ENCODE data around the gene NDFIP2. TPM values are rescaled to one million over a fixed set of nuclear protein-coding genes. Genes with fewer than 3 reads are reported as not detected.

The NDFIP2 gene
- total RNA-seq, 1 experiment from 2014 or later, result 29.6 TPM

- intact Hi-C loops (cut with micrococcal nuclease; ENCODE audit: unreplicated experiment) (no loop called here), in situ Hi-C loops (cut with HindIII; ENCODE audit: low pct_unique_long_range_greater_than_20kb, low sequenced_read_pairs) (no loop called here)
- Histone ChIP-seq H3K4me1 (ENCODE audit: control insufficient read depth, insufficient read depth, low read length) (no peaks in the 10 kb centered on the region), H3K27ac (ENCODE audit: low read length) (no peak overlapping the region), H3K36me3 (ENCODE audit: control insufficient read depth, insufficient read depth, low read length) (no peaks in the 10 kb centered on the region), H3K4me3 (ENCODE audit: low read depth in 2 of 2, low read length in 2 of 2) (no peak overlapping the region), H3K27me3 (ENCODE audit: control insufficient read depth, insufficient read depth, low read length) (no peaks in the 10 kb centered on the region), H3K9me3 (ENCODE audit: control insufficient read depth, insufficient read depth, low read depth, low read length) (no peaks in the 10 kb centered on the region)
- no TSS peak for BruUV-seq (replicated peaks)
- CTCF ChIA-PET, result no interaction called here
- no peak for ATAC-seq
- DNase-seq (ENCODE audit: low read depth, low spot score), result no peak
- TF ChIP-seq CTCF (IDR thresholded peaks at IDR 0.05) (no peak), TCF7L2 (IDR thresholded peaks at IDR 0.05; ENCODE audit: low read depth, low read length) (no peak), POLR2AphosphoS5 (IDR thresholded peaks at IDR 0.05; ENCODE audit: low read depth, low read length) (no peak), SIN3A (IDR thresholded peaks at IDR 0.05; ENCODE audit: borderline replicate concordance, insufficient read depth, low read depth, low read length) (no peak), REST (IDR thresholded peaks at IDR 0.05; ENCODE audit: insufficient read depth in 1 of 2, low read depth in 2 of 2, low read length in 1 of 2) (no peak)
- POLR2A ChIA-PET, result no interaction called here
These were observed 12.6 kb upstream of the NDFIP2 start for GRCh38 chr13:79468402-79468801.

GRCh38 chr13:79468819-79469218 lies 12.1 kb upstream of the NDFIP2 start:
- intact Hi-C loops (cut with micrococcal nuclease; ENCODE audit: unreplicated experiment), result no loop called here
- Histone ChIP-seq H3K4me1 (ENCODE audit: control insufficient read depth, insufficient read depth, low read length) (no peaks in the 10 kb centered on the region), H3K27me3 (ENCODE audit: control insufficient read depth, insufficient read depth, low read length) (no peaks in the 10 kb centered on the region), H3K27ac (ENCODE audit: low read length) (no peak overlapping the region), H3K9me3 (ENCODE audit: control insufficient read depth, insufficient read depth, low read depth, low read length) (no peaks in the 10 kb centered on the region), H3K4me3 (ENCODE audit: low read depth in 2 of 2, low read length in 2 of 2) (no peak overlapping the region), H3K36me3 (ENCODE audit: control insufficient read depth, insufficient read depth, low read length) (no peaks in the 10 kb centered on the region)
- in situ Hi-C loops (cut with HindIII; ENCODE audit: low pct_unique_long_range_greater_than_20kb, low sequenced_read_pairs), result no loop called here
- TF ChIP-seq SIN3A (IDR thresholded peaks at IDR 0.05; ENCODE audit: borderline replicate concordance, insufficient read depth, low read depth, low read length), result no peak
- TF ChIP-seq TCF7L2 (IDR thresholded peaks at IDR 0.05; ENCODE audit: low read depth, low read length), result no peak
- TF ChIP-seq CTCF (IDR thresholded peaks at IDR 0.05), result no peak
- no peak for TF ChIP-seq POLR2AphosphoS5 (IDR thresholded peaks at IDR 0.05; ENCODE audit: low read depth, low read length)
- no peak for TF ChIP-seq REST (IDR thresholded peaks at IDR 0.05; ENCODE audit: insufficient read depth in 1 of 2, low read depth in 2 of 2, low read length in 1 of 2)
- BruUV-seq (replicated peaks), result no TSS peak
- POLR2A ChIA-PET, result no interaction called here
- CTCF ChIA-PET, result no interaction called here
- no peak for ATAC-seq
- no peak for DNase-seq (ENCODE audit: low read depth, low spot score)

Data from Panc1 (cell line).